ENCODE data around the gene GNB5. TPM values are rescaled to one million over a fixed set of nuclear protein-coding genes. Genes with fewer than 3 reads are reported as not detected.

Gene GNB5
- total RNA-seq, 1 experiment from 2014 or later: 29.8 TPM

GRCh38 chr15:52105846-52106245, 85.3 kb downstream of the GNB5 start:
- no peak overlapping the region for H3K4me3 Mint-ChIP-seq
- Histone ChIP-seq H2AFZ (ENCODE audit: low read length) (no peak overlapping the region), H3K9me3 (ENCODE audit: control insufficient read depth, low read depth, low read length) (no peaks in the 10 kb centered on the region), H3K14ac (ENCODE audit: insufficient read depth, low read length) (no peak overlapping the region), H2BK15ac (ENCODE audit: low read depth, low read length) (no peak overlapping the region), H3K27ac (ENCODE audit: insufficient read length, low read depth, low read length) (no peak overlapping the region), H3K56ac (ENCODE audit: insufficient read length, low read depth, low read length) (no peak overlapping the region), H2BK20ac (ENCODE audit: low read depth, low read length, poor library complexity, severe bottlenecking) (no peak overlapping the region), H3K18ac (ENCODE audit: insufficient read length, low read depth, low read length) (no peak overlapping the region), H4K8ac (replicated peaks; ENCODE audit: insufficient read length, low read depth, low read length) (no peak overlapping the region), H3K4ac (ENCODE audit: low read depth, low read length) (no peak overlapping the region), H2BK5ac (ENCODE audit: insufficient read length, low read length) (no peak overlapping the region), H3K23ac (ENCODE audit: insufficient read length, low read depth, low read length) (no peak overlapping the region), H3K23me2 (ENCODE audit: insufficient read length, low read depth, low read length, poor library complexity, severe bottlenecking) (no peaks in the 10 kb centered on the region), H2AK5ac (ENCODE audit: insufficient read length, low read length) (no peak overlapping the region), H4K5ac (ENCODE audit: insufficient read length, low read depth, low read length) (no peak overlapping the region), H3K4me1 (ENCODE audit: insufficient read depth, low read length) (peaks cover 3% of the 10 kb centered on the region; the same call in 1 of the 2 replicates), H4K91ac (ENCODE audit: insufficient read length, low read depth, low read length) (no peak overlapping the region), H2BK120ac (ENCODE audit: low read depth, low read length, poor library complexity, severe bottlenecking) (no peak overlapping the region), H3K79me2 (ENCODE audit: insufficient read depth, low read length) (no peaks in the 10 kb centered on the region), H4K20me1 (ENCODE audit: control insufficient read depth, insufficient read depth, insufficient read length) (no peaks in the 10 kb centered on the region), H3T11ph (ENCODE audit: low read length) (no peak overlapping the region), H2BK12ac (ENCODE audit: insufficient read length, low read depth, low read length) (no peak overlapping the region), H3K9ac (ENCODE audit: extremely low read depth, insufficient read length, low read length) (no peak overlapping the region), H3K4me2 (ENCODE audit: insufficient read depth, insufficient read length, low read length) (no peak overlapping the region), H3K27me3 (ENCODE audit: insufficient read depth, low read length) (no peaks in the 10 kb centered on the region), H3K79me1 (ENCODE audit: insufficient read depth, low read depth, low read length, poor library complexity, severe bottlenecking) (no peaks in the 10 kb centered on the region)
- no peak for DNase-seq
- no peaks in the 10 kb centered on the region for H3K9me3 Mint-ChIP-seq
- no peak overlapping the region for H3K27ac Mint-ChIP-seq
- no peak for TF ChIP-seq CTCF (conservative IDR thresholded peaks at IDR 0.05)
- no peaks in the 10 kb centered on the region for H3K27me3 Mint-ChIP-seq (ENCODE audit: low read depth)
- H3K36me3 Mint-ChIP-seq (ENCODE audit: insufficient read depth in 1 of 3, low read depth in 3 of 3): no peaks in the 10 kb centered on the region
- no CpG with 5 or more reads among the region's 2 CpGs for WGBS (ENCODE audit: extremely low coverage, insufficient read length, low lambda C conversion rate)
- peaks cover 13 to 15% of the 10 kb centered on the region in 2 experiments for H3K4me1 Mint-ChIP-seq

Measured in H9 (cell line).